ENCODE measurements around the gene MYD88. TPM values are rescaled to one million over a fixed set of nuclear protein-coding genes. Genes with fewer than 3 reads are reported as not detected.

MYD88 gene
- total RNA-seq, 1 donor, result 6.9 TPM

- TF ChIP-seq, protein P1, sequence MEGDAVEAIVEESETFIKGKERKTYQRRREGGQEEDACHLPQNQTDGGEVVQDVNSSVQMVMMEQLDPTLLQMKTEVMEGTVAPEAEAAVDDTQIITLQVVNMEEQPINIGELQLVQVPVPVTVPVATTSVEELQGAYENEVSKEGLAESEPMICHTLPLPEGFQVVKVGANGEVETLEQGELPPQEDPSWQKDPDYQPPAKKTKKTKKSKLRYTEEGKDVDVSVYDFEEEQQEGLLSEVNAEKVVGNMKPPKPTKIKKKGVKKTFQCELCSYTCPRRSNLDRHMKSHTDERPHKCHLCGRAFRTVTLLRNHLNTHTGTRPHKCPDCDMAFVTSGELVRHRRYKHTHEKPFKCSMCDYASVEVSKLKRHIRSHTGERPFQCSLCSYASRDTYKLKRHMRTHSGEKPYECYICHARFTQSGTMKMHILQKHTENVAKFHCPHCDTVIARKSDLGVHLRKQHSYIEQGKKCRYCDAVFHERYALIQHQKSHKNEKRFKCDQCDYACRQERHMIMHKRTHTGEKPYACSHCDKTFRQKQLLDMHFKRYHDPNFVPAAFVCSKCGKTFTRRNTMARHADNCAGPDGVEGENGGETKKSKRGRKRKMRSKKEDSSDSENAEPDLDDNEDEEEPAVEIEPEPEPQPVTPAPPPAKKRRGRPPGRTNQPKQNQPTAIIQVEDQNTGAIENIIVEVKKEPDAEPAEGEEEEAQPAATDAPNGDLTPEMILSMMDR (IDR thresholded peaks at IDR 0.05; ENCODE audit: insufficient read depth, low read depth, low read length), result no peak
- DNase-seq (ENCODE audit: low read depth), result no peak
- no peak overlapping the region for H3K4me3 ChIP-seq (ENCODE audit: low read depth, low read length)
These were observed 13.3 kb downstream of the MYD88 start for GRCh38 chr3:38151667-38152265.

DNA sequence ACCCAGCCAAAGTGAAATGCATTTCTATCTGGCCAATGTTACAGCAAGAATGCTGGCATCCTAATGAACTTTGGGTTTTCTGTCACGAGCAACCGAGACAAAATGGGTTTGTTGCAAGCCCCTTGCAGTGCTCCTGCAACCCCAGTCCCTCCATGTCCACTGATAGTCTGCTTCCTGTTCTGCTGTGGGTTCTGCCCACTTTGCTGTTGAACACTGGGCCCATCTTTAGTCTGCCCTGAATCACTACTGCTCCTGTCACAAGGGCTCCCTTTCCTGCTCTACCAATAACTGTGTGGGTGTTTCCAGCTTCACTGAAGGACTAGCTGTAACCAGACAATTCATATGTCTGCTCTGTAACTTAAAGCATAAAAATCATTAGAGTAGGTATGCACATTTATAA is 14.1 kb downstream of the MYD88 start:
- no peak overlapping the region for H3K4me3 ChIP-seq (ENCODE audit: low read depth, low read length)
- DNase-seq (ENCODE audit: low read depth), result no peak

GRCh38 chr3:38153221-38153620 is 14.8 kb downstream of the MYD88 start:
- no peak for DNase-seq (ENCODE audit: low read depth)
- TF ChIP-seq, protein P1 (IDR thresholded peaks at IDR 0.05; ENCODE audit: insufficient read depth, low read depth, low read length), result no peak
- H3K4me3 ChIP-seq (ENCODE audit: low read depth, low read length), result no peak overlapping the region

More for the DNA sequence above, 14.1 kb downstream of the MYD88 start:
- TF ChIP-seq, protein P1 (IDR thresholded peaks at IDR 0.05; ENCODE audit: insufficient read depth, low read depth, low read length), result no peak

DNA sequence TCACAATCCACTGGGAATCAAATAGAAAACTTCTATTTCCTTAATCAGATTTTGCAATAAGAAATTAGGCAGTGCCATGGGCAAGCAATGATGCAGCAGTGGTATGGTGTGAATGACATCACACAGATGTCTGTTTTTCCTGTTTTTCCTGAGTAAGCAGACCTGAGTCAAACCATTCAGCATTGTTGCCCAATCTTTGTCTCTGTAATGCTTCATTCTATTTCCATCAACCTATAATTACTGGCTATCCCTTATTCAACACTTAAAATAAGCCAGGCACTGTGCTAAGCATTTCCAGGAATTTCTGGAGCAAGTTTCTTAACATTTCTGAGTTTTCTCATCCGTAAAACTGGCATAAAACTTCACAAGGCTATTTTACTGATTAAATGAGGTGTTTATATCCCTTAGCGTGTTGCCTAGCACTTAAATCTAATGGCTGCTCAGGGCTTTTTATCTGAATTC is 15.6 kb downstream of the MYD88 start:
- TF ChIP-seq, protein P1 (IDR thresholded peaks at IDR 0.05; ENCODE audit: insufficient read depth, low read depth, low read length), result no peak
- H3K4me3 ChIP-seq (ENCODE audit: low read depth, low read length), result no peak overlapping the region
- peak; percentile 89 for DNase-seq (ENCODE audit: low read depth)

DNA sequence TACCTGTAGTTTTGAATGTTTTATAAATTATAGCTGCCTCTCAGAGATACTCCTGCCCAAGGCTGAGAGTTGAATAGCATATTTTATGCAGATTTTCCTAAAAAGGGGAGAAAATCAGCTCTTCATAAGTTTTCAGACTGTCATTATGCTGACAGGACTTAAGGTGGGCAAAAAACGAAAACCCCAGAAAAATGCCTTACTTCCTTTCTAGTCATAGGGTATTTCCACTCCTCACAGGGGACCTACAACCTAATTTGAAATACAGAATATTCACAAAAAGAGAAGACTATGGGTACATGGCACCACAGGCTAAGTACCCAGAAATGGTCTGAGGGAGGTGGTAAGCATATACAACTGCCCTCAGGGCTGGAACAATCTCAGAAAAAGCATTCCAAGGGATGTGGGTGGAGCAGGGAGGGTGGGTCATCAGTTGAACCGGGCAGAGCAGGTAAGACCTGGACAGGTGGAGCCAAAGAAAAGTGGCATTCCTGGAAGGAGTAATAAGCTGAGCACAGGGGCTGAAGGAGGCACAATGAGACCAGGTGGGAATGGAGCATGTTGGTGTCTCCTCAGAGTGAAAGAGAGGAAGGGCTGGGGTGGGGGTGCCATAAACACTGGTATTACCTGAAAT is 16.3 kb downstream of the MYD88 start:
- TF ChIP-seq, protein P1 (IDR thresholded peaks at IDR 0.05; ENCODE audit: insufficient read depth, low read depth, low read length), result no peak
- DNase-seq (ENCODE audit: low read depth), result no peak

GRCh38 chr3:38155825-38156224 is 17.4 kb downstream of the MYD88 start:
- TF ChIP-seq, protein P1 (IDR thresholded peaks at IDR 0.05; ENCODE audit: insufficient read depth, low read depth, low read length), result no peak
- H3K4me3 ChIP-seq (ENCODE audit: low read depth, low read length), result no peak overlapping the region
- no peak for DNase-seq (ENCODE audit: low read depth)

More for the DNA sequence above, 16.3 kb downstream of the MYD88 start:
- H3K4me3 ChIP-seq (ENCODE audit: low read depth, low read length), result no peak overlapping the region
